K562 (cell line): ENCODE measurements around the gene INPP5D. TPM values are rescaled to one million over a fixed set of nuclear protein-coding genes. Genes with fewer than 3 reads are reported as not detected.
A peak's percentile ranks its signal among the peaks of the same experiment; 100 is the strongest.

Experiments used
- ATAC-seq: fragments of 200-7000 bp; cut with Tn5 transposase; 3 replicates; pipeline ENCODE4 v1.9.1; 2020; ENCODE audit warnings: moderate library complexity
- BruUV-seq: library from RNA; stranded (reverse); fragments of 400-500 nt; replicated peaks from 2 replicates; lab custom pipeline; 2021; lab: Mats Ljungman, UMichigan
- CTCF ChIA-PET: fragments of 300-600 bp; formaldehyde crosslinking; extraction: SDS; loops from one replicate; lab custom pipeline; 2021; ENCODE audit warnings: low intra/inter-chr PET ratio; lab: Yijun Ruan, JAX
- POLR2A ChIA-PET: fragments of 300-600, 350-650 bp; sonication (Branson Sonifier 250); formaldehyde crosslinking; extraction: SDS; loops from one replicate; lab custom pipeline; 2021; ENCODE audit warnings: antibody characterized with exemption, inconsistent platforms; lab: Yijun Ruan, JAX
- DNase-seq, 4 experiments: peaks; one replicate each; pipeline versions ENCODE4 v3.0.0 to v3.0.0-alpha.2; 2011 to 2018; ENCODE audit warnings: low spot score in 3 of 4, mixed read lengths in 3 of 4; ENCODE audit errors: extremely low read depth in 1 of 4
- FAIRE-seq: peaks from 2 replicates; lab custom pipeline; 2011; peaks lifted over from hg19 to GRCh38; lab: Jason Lieb, UNC
- H2AFZ ChIP-seq: 2 replicates; pipeline ENCODE4 v1.6.0; 2011; ENCODE audit warnings: low read depth, low read length, control low read depth, inconsistent platforms
- H3K27ac ChIP-seq: fragments of 200-600 bp; 3 replicates; pipeline ENCODE4 v1.8.0; 2011; ENCODE audit warnings: low read depth, mild to moderate bottlenecking, control low read depth, inconsistent platforms, low read length, moderate library complexity, mixed read lengths; ENCODE audit errors: extremely low read depth
- H3K27me3 ChIP-seq, 2 experiments: fragments of 300-600 bp in 1 of 2; 2 replicates in 1 of 2; 3 replicates in 1 of 2; pipeline versions ENCODE4 v1.6.0 to v1.8.0; 2011; ENCODE audit warnings: inconsistent platforms in 2 of 2, low read length in 2 of 2, mild to moderate bottlenecking in 1 of 2, mixed read lengths in 1 of 2, moderate library complexity in 1 of 2; ENCODE audit not compliant: control insufficient read depth in 2 of 2, insufficient read depth in 2 of 2
- H3K36me3 ChIP-seq: fragments of 300-600 bp; 3 replicates; pipeline ENCODE4 v1.8.0; 2011; ENCODE audit warnings: mild to moderate bottlenecking, low read length, inconsistent platforms; ENCODE audit not compliant: control insufficient read depth, insufficient read depth
- H3K4me1 ChIP-seq, 2 experiments: fragments of 200-600 bp in 1 of 2; replicated peaks in 1 of 2; 2 replicates in 1 of 2; 3 replicates in 1 of 2; pipeline versions ENCODE4 v1.5.1 to v1.8.0; 2011; ENCODE audit warnings: inconsistent platforms in 2 of 2, low read length in 2 of 2, mild to moderate bottlenecking in 1 of 2, mixed read lengths in 1 of 2, moderate library complexity in 1 of 2; ENCODE audit not compliant: control insufficient read depth in 2 of 2, insufficient read depth in 2 of 2
- H3K4me2 ChIP-seq: 2 replicates; pipeline ENCODE4 v1.6.1; 2011; ENCODE audit warnings: low read length, control low read depth, inconsistent platforms, mixed read lengths; ENCODE audit not compliant: insufficient read depth
- H3K4me3 ChIP-seq: fragments of 200-600 bp; sonication (generic), shearing (Covaris generic); 2 replicates; pipeline ENCODE4 v1.5.1; 2016; ENCODE audit warnings: control low read depth, inconsistent platforms
- H3K79me2 ChIP-seq: fragments of 200-600 bp; 3 replicates; pipeline ENCODE4 v1.8.0; 2011; ENCODE audit warnings: low read length, inconsistent platforms; ENCODE audit not compliant: control insufficient read depth, insufficient read depth
- H3K9ac ChIP-seq, 2 experiments: 2 replicates each; pipeline versions ENCODE4 v1.6.0 to v1.6.1; 2011; ENCODE audit warnings: low read depth in 2 of 2, low read length in 2 of 2, control low read depth in 1 of 2, inconsistent platforms in 1 of 2, mild to moderate bottlenecking in 1 of 2, mixed read lengths in 1 of 2; ENCODE audit not compliant: insufficient read depth in 1 of 2
- H3K9me1 ChIP-seq: one replicate; pipeline ENCODE4 v1.6.0; 2011; ENCODE audit warnings: inconsistent platforms, mild to moderate bottlenecking, low read length, moderate library complexity; ENCODE audit not compliant: control insufficient read depth, insufficient read depth
- H3K9me3 ChIP-seq: replicated peaks from 2 replicates; pipeline ENCODE4 v1.5.1; 2011; ENCODE audit warnings: low read depth, low read length, inconsistent platforms; ENCODE audit not compliant: control insufficient read depth, insufficient read depth
- H4K20me1 ChIP-seq: replicated peaks from 2 replicates; pipeline ENCODE4 v1.6.1; 2011; ENCODE audit warnings: low read length, inconsistent platforms, mixed read lengths; ENCODE audit not compliant: control insufficient read depth, insufficient read depth
- BCLAF1 ChIP-seq, 2 experiments: fragments of 450-650 bp in 1 of 2; IDR thresholded peaks; 2 replicates each; pipeline ENCODE4 v1.6.1; 2011 to 2017; ENCODE audit warnings: low read depth in 2 of 2, antibody characterized with exemption in 1 of 2, borderline replicate concordance in 1 of 2, low read length in 1 of 2, mild to moderate bottlenecking in 1 of 2, mixed read lengths in 1 of 2; ENCODE audit not compliant: control insufficient read depth in 1 of 2
- CBX3 ChIP-seq, 2 experiments: IDR thresholded peaks; 1 replicate in 1 of 2; 2 replicates in 1 of 2; pipeline ENCODE4 v1.6.1; 2012; ENCODE audit warnings: inconsistent platforms in 2 of 2, low read length in 2 of 2, borderline replicate concordance in 1 of 2, control low read depth in 1 of 2
- MYNN ChIP-seq, 2 experiments: sonication (generic); formaldehyde crosslinking in 1 of 2; IDR thresholded peaks; 2 replicates each; pipeline versions ENCODE4 v1.5.0 to v1.6.1; 2016 to 2020; ENCODE audit warnings: antibody characterized with exemption in 1 of 2, missing genetic modification reagents in 1 of 2
- PTBP1 ChIP-seq: fragments of 200-400 bp; formaldehyde crosslinking; IDR thresholded peaks from 2 replicates; pipeline ENCODE4 v1.6.1; 2017; ENCODE audit warnings: low read depth, low read length
- RBBP5 ChIP-seq: fragments of 200-600 bp; sonication (generic); IDR thresholded peaks from 2 replicates; pipeline ENCODE4 v1.6.1; 2012; ENCODE audit warnings: borderline replicate concordance, mild to moderate bottlenecking, low read length, control low read depth, inconsistent platforms; ENCODE audit not compliant: insufficient read depth, poor library complexity, severe bottlenecking
- RBM14 ChIP-seq: fragments of 200-400 bp; formaldehyde crosslinking; IDR thresholded peaks from 2 replicates; pipeline ENCODE4 v1.6.1; 2018; ENCODE audit warnings: low read depth, mild to moderate bottlenecking, low read length, moderate library complexity, borderline replicate concordance; ENCODE audit not compliant: insufficient read depth
- RNF2 ChIP-seq: sonication (generic); IDR thresholded peaks from 2 replicates; pipeline ENCODE4 v1.6.1; 2016
- TAF9B ChIP-seq: fragments of 450-650 bp; IDR thresholded peaks from 2 replicates; pipeline ENCODE4 v1.6.1; 2018; ENCODE audit warnings: mild to moderate bottlenecking; ENCODE audit not compliant: partially characterized antibody
- ZNF134 ChIP-seq: fragments of 250-450 bp; sonication (Bioruptor Pico); conservative IDR thresholded peaks from 2 replicates; pipeline ENCODE4 v1.4.0; 2020
- ZNF398 ChIP-seq: fragments of 250-450 bp; sonication (Bioruptor Pico); IDR thresholded peaks from 2 replicates; pipeline ENCODE4 v1.8.0; 2021; ENCODE audit warnings: moderate library complexity, mild to moderate bottlenecking, inconsistent platforms
- ZNF507 ChIP-seq: conservative IDR thresholded peaks from 2 replicates; pipeline ENCODE4 v1.6.1; 2017; ENCODE audit warnings: missing genetic modification characterization, missing compliant biosample characterization
- ZNF766 ChIP-seq: fragments of 200-800 bp; sonication (Bioruptor generic); conservative IDR thresholded peaks from 2 replicates; pipeline ENCODE4 v1.6.1; 2016; ENCODE audit warnings: missing genetic modification characterization, missing compliant biosample characterization
- WGBS: fragments of 100-300 bp; shearing (Covaris generic); methylation state at CpG from one replicate; pipeline ENCODE4 v1.1.6; 2016; ENCODE audit warnings: low coverage, mixed read lengths; ENCODE audit not compliant: insufficient coverage; ENCODE audit errors: missing lambda C conversion rate; 5-methylcytosine and 5-hydroxymethylcytosine counted together
- in situ Hi-C: fragments of 300-500 bp; cut with MboI; formaldehyde crosslinking; loops from 4 replicates; pipeline ENCODE4 v1.15.0; 2018; ENCODE audit warnings: inconsistent platforms, mixed read lengths
- intact Hi-C: fragments of 100-400 bp; cut with micrococcal nuclease; formaldehyde crosslinking; loops from 2 replicates; pipeline ENCODE4 v1.14.2; 2022
- polyA plus RNA-seq, 8 experiments: library from polyadenylated mRNA; depleted of rRNA in 4 of 8; stranded (reverse) in 5 of 8; unstranded in 3 of 8; fragments of >200 nt; fragmentation: Nextera tagmentation in 2 of 8; fragmentation: Illumina TruSeq in 1 of 8; extraction: Ambion mirVana in 2 of 8; extraction: Trizol in 1 of 8; gene quantifications; 2 replicates each; pipeline versions ENCODE4 v1.2.1 to v1.2.3, GENCODE V29; 2011 to 2014; ENCODE audit warnings: inconsistent platforms in 1 of 8, missing spikeins in 1 of 8
- total RNA-seq, 7 experiments: library from RNA; depleted of rRNA in 6 of 7; stranded (reverse); fragments of >200 nt in 6 of 7; fragmentation: Illumina TruSeq in 2 of 7; extraction: Trizol in 2 of 7; gene quantifications; 2 replicates each; pipeline versions ENCODE4 v1.2.1 to v1.2.3, GENCODE V29; 2011 to 2021; ENCODE audit warnings: low replicate concordance in 1 of 7
- TF ChIP-seq, protein P1 (sequence below): fragments of 250-450 bp; sonication (Bioruptor Pico); IDR thresholded peaks from 2 replicates; pipeline ENCODE4 v1.5.0; 2020; ENCODE audit warnings: mild to moderate bottlenecking

INPP5D gene
- total and polyA plus RNA-seq, 9 of the 15 experiments (the other 6 are each of a cell fraction or from before 2014, with no cell fraction given): 0.55 to 6.2 (median 2.2) TPM

GRCh38 chr2:233058717-233059546 is 1.2 kb upstream of the INPP5D start (continued):
- TF ChIP-seq ZNF398 (CRISPR knock-in tag) (no peak), RBBP5 (no peak)

DNA sequence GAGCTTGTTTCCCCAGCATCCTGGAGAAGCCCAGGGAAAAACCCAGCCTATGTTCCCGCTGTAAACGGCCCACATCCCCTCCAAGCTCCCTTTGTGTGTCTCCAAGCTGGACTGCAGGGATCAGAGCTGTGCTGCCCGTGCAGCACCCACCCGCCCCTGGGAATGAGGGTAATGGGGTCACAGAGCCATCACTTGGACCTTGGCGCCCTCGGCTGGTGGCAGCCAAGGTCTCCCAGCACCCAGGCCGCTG is 670 bp upstream of the INPP5D start:
- ChIA-PET POLR2A (interaction anchor here (0.6 to 0.8 kb wide), 2 partner anchors 8 to 46 kb away, joined by 3 to 4 read pairs; no protein-coding TSS in a partner anchor), CTCF (no interaction called here)
- no peak overlapping the region for H3K27ac ChIP-seq
- peak overlapping the region; percentile 90 for H2AFZ ChIP-seq
- H3K9me1 ChIP-seq: no peaks in the 10 kb centered on the region
- no peak for FAIRE-seq
- peak in 1 of 4 experiments; percentile 21 for DNase-seq
- H3K9ac ChIP-seq: no peak overlapping the region
- H3K79me2 ChIP-seq: no peaks in the 10 kb centered on the region; the same call in 2 of the 3 replicates
- no peaks in the 10 kb centered on the region for H3K36me3 ChIP-seq
- ATAC-seq: no peak
- peaks cover 13 to 48% of the 10 kb centered on the region in 2 experiments; a peak in 4 of 5 replicates for H3K4me1 ChIP-seq
- H3K4me3 ChIP-seq: no peak overlapping the region
- no peak overlapping the region for H3K4me2 ChIP-seq
- no peaks in the 10 kb centered on the region for H3K27me3 ChIP-seq
- WGBS: 68% methylated on average over 4 of the region's 7 CpGs
- in situ Hi-C loops: no loop called here
- H3K9me3 ChIP-seq: no peaks in the 10 kb centered on the region
- intact Hi-C loops: no loop called here
- BruUV-seq: no TSS peak
- H4K20me1 ChIP-seq: no peaks in the 10 kb centered on the region
- TF ChIP-seq BCLAF1 (IDR thresholded peaks at IDR 0.05; ENCODE audit: borderline replicate concordance in 1 of 2, control insufficient read depth in 1 of 2, low read depth in 2 of 2, low read length in 1 of 2) (no peak), ZNF766 (CRISPR knock-in tag) (no peak), TAF9B (no peak), MYNN (IDR thresholded peaks at IDR 0.05) (no peak), MYNN (CRISPR knock-in tag; IDR thresholded peaks at IDR 0.05) (no peak), ZNF134 (CRISPR knock-in tag) (no peak), RNF2 (no peak), PTBP1 (no peak), CBX3 (IDR thresholded peaks at IDR 0.05; ENCODE audit: borderline replicate concordance in 1 of 2, low read length in 2 of 2) (no peak), ZNF507 (tag) (no peak), RBM14 (no peak)
- TF ChIP-seq, protein P1, sequence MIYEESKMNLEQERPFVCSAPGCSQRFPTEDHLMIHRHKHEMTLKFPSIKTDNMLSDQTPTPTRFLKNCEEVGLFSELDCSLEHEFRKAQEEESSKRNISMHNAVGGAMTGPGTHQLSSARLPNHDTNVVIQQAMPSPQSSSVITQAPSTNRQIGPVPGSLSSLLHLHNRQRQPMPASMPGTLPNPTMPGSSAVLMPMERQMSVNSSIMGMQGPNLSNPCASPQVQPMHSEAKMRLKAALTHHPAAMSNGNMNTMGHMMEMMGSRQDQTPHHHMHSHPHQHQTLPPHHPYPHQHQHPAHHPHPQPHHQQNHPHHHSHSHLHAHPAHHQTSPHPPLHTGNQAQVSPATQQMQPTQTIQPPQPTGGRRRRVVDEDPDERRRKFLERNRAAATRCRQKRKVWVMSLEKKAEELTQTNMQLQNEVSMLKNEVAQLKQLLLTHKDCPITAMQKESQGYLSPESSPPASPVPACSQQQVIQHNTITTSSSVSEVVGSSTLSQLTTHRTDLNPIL (CRISPR knock-in tag): no peak
